Caki2 (cell line): ENCODE results near the gene APCDD1. TPM values are rescaled to one million over a fixed set of nuclear protein-coding genes. Genes with fewer than 3 reads are reported as not detected.
"Not testable (repeated sequence)": the region's sequence is repeated elsewhere in the genome, so short reads cannot be mapped to it uniquely, and the experiment has no call there.

Experiments
- DNase-seq: peaks from one replicate; pipeline ENCODE4 v3.0.0-alpha.2; 2015; ENCODE audit warnings: low read depth
- in situ Hi-C: cut with HindIII; loops from 2 replicates; pipeline ENCODE4 v1.10.0; 2016; ENCODE audit warnings: low sequenced_read_pairs, low pct_unique_long_range_greater_than_20kb, mixed read lengths
- total RNA-seq: library from RNA; depleted of rRNA; stranded (reverse); fragments of >200 nt; shearing (Covaris generic); gene quantifications from 2 replicates; pipeline ENCODE4 v1.2.3, GENCODE V29; 2014; ENCODE audit warnings: low replicate concordance

APCDD1 gene
- total RNA-seq, 1 experiment from 2014 or later: not detected

GRCh38 chr18:10477863-10478260 lies 23.4 kb downstream of the APCDD1 start:
- no peak for DNase-seq
- in situ Hi-C loops: no loop called here

GRCh38 chr18:10481831-10482230 lies 27.4 kb downstream of the APCDD1 start:
- DNase-seq: no peak
- in situ Hi-C loops: no loop called here

- no peak for DNase-seq
- in situ Hi-C loops: no loop called here
Observed at GRCh38 chr18:10482363-10482984, 28.0 kb downstream of the APCDD1 start.

- in situ Hi-C loops: no loop called here
Observed at GRCh38 chr18:10482985-10483949, 28.8 kb downstream of the APCDD1 start.

GRCh38 chr18:10485475-10485874 lies 31.0 kb downstream of the APCDD1 start:
- in situ Hi-C loops: no loop called here
- no peak for DNase-seq

More at GRCh38 chr18:10482985-10483949, 28.8 kb downstream of the APCDD1 start:
- DNase-seq: no peak

GRCh38 chr18:10486362-10486761 lies 31.9 kb downstream of the APCDD1 start:
- no peak for DNase-seq
- in situ Hi-C loops: no loop called here

- no peak for DNase-seq
Observed at GRCh38 chr18:10487154-10487553, 32.7 kb downstream of the APCDD1 start.

GRCh38 chr18:10488017-10488416 lies 33.6 kb downstream of the APCDD1 start:
- in situ Hi-C loops: no loop called here
- no peak for DNase-seq

More at GRCh38 chr18:10487154-10487553, 32.7 kb downstream of the APCDD1 start:
- in situ Hi-C loops: no loop called here

GRCh38 chr18:10490401-10491165 lies 36.1 kb downstream of the APCDD1 start:
- DNase-seq: no peak
- in situ Hi-C loops: no loop called here

- in situ Hi-C loops: no loop called here
- no peak for DNase-seq
Observed at GRCh38 chr18:10495936-10496335, 41.5 kb downstream of the APCDD1 start.

- in situ Hi-C loops: no loop called here
- no peak for DNase-seq
Observed at GRCh38 chr18:10497206-10497749, 42.8 kb downstream of the APCDD1 start.

- no peak for DNase-seq
- in situ Hi-C loops: no loop called here
Observed at GRCh38 chr18:10499230-10499629, 44.8 kb downstream of the APCDD1 start.

- in situ Hi-C loops: no loop called here
Observed at GRCh38 chr18:10500038-10500437, 45.6 kb downstream of the APCDD1 start.

GRCh38 chr18:10504723-10505122 lies 50.3 kb downstream of the APCDD1 start:
- in situ Hi-C loops: no loop called here
- DNase-seq: no peak

More at GRCh38 chr18:10500038-10500437, 45.6 kb downstream of the APCDD1 start:
- DNase-seq: no peak

GRCh38 chr18:10505892-10506291 lies 51.5 kb downstream of the APCDD1 start:
- in situ Hi-C loops, DNase-seq: not testable (repeated sequence)

- DNase-seq: no peak
- in situ Hi-C loops: no loop called here
Observed at GRCh38 chr18:10508591-10508990, 54.2 kb downstream of the APCDD1 start.

GRCh38 chr18:10511236-10511635 lies 56.8 kb downstream of the APCDD1 start:
- no peak for DNase-seq
- in situ Hi-C loops: no loop called here

- in situ Hi-C loops: no loop called here
Observed at GRCh38 chr18:10514082-10514481, 59.6 kb downstream of the APCDD1 start.

More at GRCh38 chr18:10514082-10514481, 59.6 kb downstream of the APCDD1 start:
- DNase-seq: no peak
